GM10266 (cell line): ENCODE measurements around the gene CHCT1.

Source experiments
- DNase-seq: peaks from one replicate; pipeline ENCODE4 v3.0.0; 2012; ENCODE audit errors: extremely low spot score
- CTCF ChIP-seq: IDR thresholded peaks from 2 replicates; pipeline ENCODE4 v1.5.1; 2012; ENCODE audit warnings: mild to moderate bottlenecking, low read depth; ENCODE audit not compliant: control insufficient read depth, insufficient read depth; ENCODE audit errors: missing control alignments

Gene CHCT1

GRCh38 chr17:60471451-60471850 is 49.2 kb downstream of the CHCT1 start:
- no peak for TF ChIP-seq CTCF
- no peak for DNase-seq

DNA sequence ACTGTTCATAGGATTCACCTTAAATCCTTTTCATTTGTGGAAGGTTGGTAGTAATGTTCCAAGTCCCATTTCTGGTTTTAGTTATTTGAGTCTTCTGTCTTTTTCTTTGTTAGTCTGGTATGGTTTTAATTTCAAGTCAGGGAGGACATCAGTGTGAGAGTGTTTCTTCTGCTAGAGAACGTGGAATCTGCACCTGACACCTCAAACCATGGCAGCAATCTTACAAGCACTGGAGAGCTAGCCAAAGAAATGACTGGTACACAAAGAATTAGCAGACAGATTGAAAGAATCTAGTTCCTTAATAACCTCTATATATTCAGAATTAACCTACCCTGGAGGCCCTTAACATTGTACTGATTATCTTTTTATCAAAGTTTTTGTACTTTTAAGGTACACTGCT is 50.2 kb downstream of the CHCT1 start:
- TF ChIP-seq CTCF: no peak

DNA sequence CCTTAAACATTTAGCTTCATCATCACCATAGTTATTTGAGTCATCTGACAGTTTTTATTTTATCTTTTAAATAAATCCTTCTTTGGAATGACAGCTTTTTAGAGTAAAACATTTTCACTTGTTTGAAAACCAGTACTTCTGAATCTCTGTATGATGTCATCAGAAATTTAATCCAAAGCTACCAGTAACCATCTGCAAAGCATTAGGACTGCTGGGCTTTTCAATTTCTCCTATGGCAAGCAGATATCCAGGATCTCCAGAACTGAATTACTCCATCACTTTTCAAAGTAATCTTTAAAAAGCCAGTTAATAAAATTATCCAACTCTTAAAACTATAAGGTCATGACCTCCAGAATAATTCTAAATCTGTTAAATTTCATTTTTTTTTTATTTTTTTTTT is 51.5 kb downstream of the CHCT1 start:
- no peak for TF ChIP-seq CTCF
- DNase-seq: no peak

More for the DNA sequence above, 50.2 kb downstream of the CHCT1 start:
- DNase-seq: no peak
